Fibroblast of lung (primary cell): ENCODE results near the gene IFI27. TPM values are rescaled to one million over a fixed set of nuclear protein-coding genes. Genes with fewer than 3 reads are reported as not detected.

ENCODE experiments used
- DNase-seq, 2 donors: peaks; one replicate each; pipeline versions ENCODE4 v3.0.0 to v3.0.0-alpha.2; 2010; ENCODE audit warnings: low read depth in 2 of 2
- H2AFZ ChIP-seq: 2 replicates; pipeline ENCODE4 v1.5.1; 2012; ENCODE audit warnings: low read length, control low read depth, inconsistent platforms
- H3K27ac ChIP-seq: 2 replicates; pipeline ENCODE4 v1.5.1; 2011; ENCODE audit warnings: low read length, control low read depth; ENCODE audit not compliant: insufficient read depth
- H3K27me3 ChIP-seq: 2 replicates; pipeline ENCODE4 v1.5.1; 2011; ENCODE audit warnings: mild to moderate bottlenecking, low read length; ENCODE audit not compliant: control insufficient read depth, insufficient read depth
- H3K36me3 ChIP-seq: 2 replicates; pipeline ENCODE4 v1.5.1; 2011; ENCODE audit warnings: low read length; ENCODE audit not compliant: control insufficient read depth, insufficient read depth
- H3K4me1 ChIP-seq: 2 replicates; pipeline ENCODE4 v1.5.1; 2011; ENCODE audit warnings: low read length; ENCODE audit not compliant: control insufficient read depth, insufficient read depth; ENCODE audit errors: extremely low read depth
- H3K4me2 ChIP-seq: 2 replicates; pipeline ENCODE4 v1.5.1; 2011; ENCODE audit warnings: low read length, control low read depth; ENCODE audit not compliant: insufficient read depth; ENCODE audit errors: extremely low read depth
- H3K4me3 ChIP-seq, 4 experiments: fragments of 200-600 bp in 1 of 4; sonication (generic) in 1 of 4; replicated peaks in 1 of 4; 2 replicates each; pipeline ENCODE4 v1.5.1; 2011 to 2016; ENCODE audit warnings: low read length in 4 of 4, low read depth in 3 of 4, mild to moderate bottlenecking in 3 of 4, control low read depth in 2 of 4, inconsistent platforms in 1 of 4, mixed read lengths in 1 of 4; ENCODE audit not compliant: insufficient read depth in 1 of 4; ENCODE audit errors: control extremely low read depth in 1 of 4
- H3K79me2 ChIP-seq: 2 replicates; pipeline ENCODE4 v1.5.1; 2012; ENCODE audit warnings: mild to moderate bottlenecking, low read length, inconsistent platforms; ENCODE audit not compliant: control insufficient read depth, insufficient read depth
- H3K9ac ChIP-seq: 2 replicates; pipeline ENCODE4 v1.5.1; 2011; ENCODE audit warnings: mild to moderate bottlenecking, low read length, control low read depth; ENCODE audit not compliant: insufficient read depth
- H3K9me3 ChIP-seq: 2 replicates; pipeline ENCODE4 v1.5.1; 2012; ENCODE audit warnings: low read depth, low read length; ENCODE audit not compliant: control insufficient read depth, insufficient read depth
- H4K20me1 ChIP-seq: 2 replicates; pipeline ENCODE4 v1.5.1; 2011; ENCODE audit warnings: low read length; ENCODE audit not compliant: control insufficient read depth, insufficient read depth; ENCODE audit errors: extremely low read depth
- EZH2 ChIP-seq: IDR thresholded peaks from 2 replicates; pipeline ENCODE4 v1.5.1; 2012; ENCODE audit warnings: low read length, control low read depth, mild to moderate bottlenecking; ENCODE audit errors: missing control alignments
- polyA plus RNA-seq, 2 donors: library from polyadenylated mRNA; depleted of rRNA in 1 of 2; stranded (reverse) in 1 of 2; unstranded in 1 of 2; fragments of >200 nt; gene quantifications; 2 replicates each; pipeline ENCODE4 v1.2.1, GENCODE V29; 2011 to 2012; ENCODE audit warnings: missing spikeins in 1 of 2
- total RNA-seq: library from RNA; depleted of rRNA; stranded (reverse); fragments of >200 nt; gene quantifications from 2 replicates; pipeline ENCODE4 v1.2.1, GENCODE V29; 2014
- TF ChIP-seq, protein P1 (sequence below), 2 donors: IDR thresholded peaks in 1 of 2; conservative IDR thresholded peaks in 1 of 2; 1 replicate in 1 of 2; 2 replicates in 1 of 2; pipeline ENCODE4 v1.5.1; 2011 to 2012; ENCODE audit warnings: low read length in 2 of 2, control low read depth in 1 of 2, inconsistent platforms in 1 of 2, low read depth in 1 of 2, mild to moderate bottlenecking in 1 of 2

IFI27 gene
- total and polyA plus RNA-seq, 2 donors (not counting 1 experiment from before 2014, with no cell fraction given): 7.9 to 32.2 TPM

DNA sequence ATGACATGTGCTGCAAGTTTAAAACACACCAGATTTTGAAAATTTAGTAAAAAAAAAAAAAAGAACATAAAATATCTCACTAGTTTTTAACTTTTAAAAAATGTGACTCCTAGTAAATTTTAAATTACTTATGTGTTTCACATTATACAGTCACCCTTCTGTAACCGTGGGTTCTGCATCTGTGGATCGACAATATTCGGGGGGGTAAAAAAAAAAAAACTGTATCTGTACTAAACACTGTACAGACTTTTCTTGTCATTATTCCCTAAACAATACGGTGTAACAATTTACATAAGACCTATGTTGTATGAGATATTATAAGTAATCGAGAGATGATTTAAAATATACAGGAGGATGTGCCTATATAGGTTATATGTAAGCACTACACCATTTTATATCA, 32.7 kb upstream of the IFI27 start:
- H3K9ac ChIP-seq: no peak overlapping the region
- H3K79me2 ChIP-seq: peaks cover 82% of the 10 kb centered on the region
- H3K4me2 ChIP-seq: peak overlapping the region; percentile 39
- peak overlapping the region in 2 of 4 experiments; percentile 40 to 98 for H3K4me3 ChIP-seq
- no peaks in the 10 kb centered on the region for H3K27me3 ChIP-seq
- no peaks in the 10 kb centered on the region for H4K20me1 ChIP-seq
- H3K9me3 ChIP-seq: no peaks in the 10 kb centered on the region
- peaks cover 9% of the 10 kb centered on the region for H3K36me3 ChIP-seq
- H2AFZ ChIP-seq: no peak overlapping the region
- no peak for DNase-seq
- TF ChIP-seq EZH2: no peak
- TF ChIP-seq, protein P1, sequence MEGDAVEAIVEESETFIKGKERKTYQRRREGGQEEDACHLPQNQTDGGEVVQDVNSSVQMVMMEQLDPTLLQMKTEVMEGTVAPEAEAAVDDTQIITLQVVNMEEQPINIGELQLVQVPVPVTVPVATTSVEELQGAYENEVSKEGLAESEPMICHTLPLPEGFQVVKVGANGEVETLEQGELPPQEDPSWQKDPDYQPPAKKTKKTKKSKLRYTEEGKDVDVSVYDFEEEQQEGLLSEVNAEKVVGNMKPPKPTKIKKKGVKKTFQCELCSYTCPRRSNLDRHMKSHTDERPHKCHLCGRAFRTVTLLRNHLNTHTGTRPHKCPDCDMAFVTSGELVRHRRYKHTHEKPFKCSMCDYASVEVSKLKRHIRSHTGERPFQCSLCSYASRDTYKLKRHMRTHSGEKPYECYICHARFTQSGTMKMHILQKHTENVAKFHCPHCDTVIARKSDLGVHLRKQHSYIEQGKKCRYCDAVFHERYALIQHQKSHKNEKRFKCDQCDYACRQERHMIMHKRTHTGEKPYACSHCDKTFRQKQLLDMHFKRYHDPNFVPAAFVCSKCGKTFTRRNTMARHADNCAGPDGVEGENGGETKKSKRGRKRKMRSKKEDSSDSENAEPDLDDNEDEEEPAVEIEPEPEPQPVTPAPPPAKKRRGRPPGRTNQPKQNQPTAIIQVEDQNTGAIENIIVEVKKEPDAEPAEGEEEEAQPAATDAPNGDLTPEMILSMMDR (conservative IDR thresholded peaks at IDR 0.05 in 1 of 2, IDR thresholded peaks at IDR 0.05 in 1 of 2; ENCODE audit: low read depth in 1 of 2, low read length in 2 of 2): no peak
- H3K27ac ChIP-seq: no peak overlapping the region
- H3K4me1 ChIP-seq: peaks cover 11% of the 10 kb centered on the region

DNA sequence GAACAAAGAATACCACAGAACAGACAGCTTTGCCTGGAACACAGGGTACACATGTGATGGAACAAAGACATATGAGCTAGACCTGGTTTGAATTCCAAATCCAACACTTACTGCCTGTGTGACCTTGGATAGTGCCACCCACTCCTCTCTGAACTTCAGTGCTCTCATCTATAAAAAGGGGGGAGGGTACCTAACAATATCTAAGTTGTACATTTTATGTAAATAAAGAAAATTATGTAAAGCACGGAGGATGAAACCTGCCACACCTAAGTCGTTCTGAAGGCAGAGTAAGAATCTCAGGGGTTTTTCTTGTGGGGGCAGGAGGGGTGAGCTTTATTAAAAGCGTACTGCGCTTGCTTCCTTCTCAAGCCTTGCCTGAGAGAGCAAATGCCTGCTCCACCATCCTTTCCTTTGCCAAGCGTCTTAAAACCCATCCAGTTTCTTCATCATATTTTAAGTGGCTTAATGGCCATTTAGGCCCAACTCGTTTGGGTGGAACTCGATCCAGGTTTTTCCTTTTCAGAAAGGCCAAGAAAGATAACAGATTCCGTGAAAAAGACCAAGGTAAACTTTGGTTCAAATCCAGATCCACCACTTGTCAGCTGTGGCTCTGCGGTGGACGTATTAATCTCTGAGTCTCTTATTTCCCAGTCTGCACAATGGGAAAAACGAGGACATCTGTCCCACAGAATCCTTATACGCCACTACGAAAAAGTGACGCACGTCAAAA, 30.5 kb upstream of the IFI27 start:
- Histone ChIP-seq H3K4me1 (peaks cover 11% of the 10 kb centered on the region), H3K4me2 (peak overlapping the region; percentile 77), H3K27me3 (no peaks in the 10 kb centered on the region), H4K20me1 (no peaks in the 10 kb centered on the region), H3K9ac (peak overlapping the region; percentile 97), H3K9me3 (no peaks in the 10 kb centered on the region), H3K79me2 (peaks cover 64% of the 10 kb centered on the region), H2AFZ (no peak overlapping the region), H3K36me3 (peaks cover 9% of the 10 kb centered on the region), H3K27ac (peak overlapping the region; percentile 98), H3K4me3 (peak overlapping the region; percentile 86 to 99 (median 98))
- peak; percentile 42 to 53 for DNase-seq
- TF ChIP-seq EZH2: no peak
- TF ChIP-seq, protein P1 (conservative IDR thresholded peaks at IDR 0.05 in 1 of 2, IDR thresholded peaks at IDR 0.05 in 1 of 2; ENCODE audit: low read depth in 1 of 2, low read length in 2 of 2): no peak

DNA sequence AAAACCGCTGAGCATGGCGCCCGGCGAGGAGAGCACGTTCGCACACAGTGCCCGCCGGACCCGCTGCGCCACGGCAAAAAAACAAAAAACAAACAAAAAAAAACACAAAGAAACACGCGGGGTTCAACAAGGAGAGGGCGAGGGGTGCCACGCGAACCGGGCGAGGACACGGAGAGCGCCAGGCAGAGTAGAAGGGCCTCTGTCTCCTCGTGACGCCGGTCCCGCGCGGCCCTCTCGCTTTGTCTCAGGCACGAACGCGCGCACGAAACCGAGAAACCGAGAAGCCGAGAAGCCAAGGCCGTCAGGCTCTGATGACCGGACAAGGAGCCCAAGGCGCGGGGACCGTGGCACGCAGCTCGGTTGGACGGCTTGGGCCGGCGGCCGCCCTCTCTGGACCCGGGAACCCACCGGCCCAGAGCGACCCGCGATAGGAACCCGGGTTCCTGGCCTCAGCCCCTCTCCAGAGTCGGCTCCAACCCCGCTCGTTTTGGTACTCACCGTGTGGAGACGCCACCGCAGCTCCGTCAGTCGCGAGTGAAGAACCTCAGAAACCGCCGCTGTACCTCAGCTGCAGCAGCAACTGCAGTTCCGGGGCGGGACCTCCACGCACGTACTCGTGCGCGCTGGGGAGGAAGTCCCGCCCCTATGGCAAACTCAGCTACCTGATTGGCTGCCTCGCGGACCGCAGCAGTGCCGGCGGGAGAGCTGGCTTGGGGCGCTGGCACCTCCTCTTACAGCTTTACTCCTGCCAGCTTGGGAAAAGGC, 29.7 kb upstream of the IFI27 start, which contains the start of the genes DDX24 and IFI27L1:
Gene DDX24, minus strand, starts transcription at position 582 of the 765 bp plus-strand sequence. CDS start 1,460 bp downstream, outside the sequence.
Gene IFI27L1, plus strand, starts transcription at position 690 of the 765 bp plus-strand sequence. CDS start 15,628 bp downstream, outside the sequence.
- peaks cover 9% of the 10 kb centered on the region for H3K36me3 ChIP-seq
- H3K27me3 ChIP-seq: no peaks in the 10 kb centered on the region
- peak within 1 kb of the TSS; percentile 97 for H3K9ac ChIP-seq
- H3K4me1 ChIP-seq: peaks cover 11% of the 10 kb centered on the region
- peak within 1 kb of the TSS; percentile 86 for H3K4me2 ChIP-seq
- no peaks in the 10 kb centered on the region for H4K20me1 ChIP-seq
- TF ChIP-seq, protein P1 (conservative IDR thresholded peaks at IDR 0.05 in 1 of 2, IDR thresholded peaks at IDR 0.05 in 1 of 2; ENCODE audit: low read depth in 1 of 2, low read length in 2 of 2): no peak
- no peak for TF ChIP-seq EZH2
- H3K27ac ChIP-seq: peak within 1 kb of the TSS; percentile 98
- peak; percentile 92 to 93 for DNase-seq
- peak within 1 kb of the TSS; percentile 94 for H2AFZ ChIP-seq
- peaks cover 57% of the 10 kb centered on the region for H3K79me2 ChIP-seq
- no peaks in the 10 kb centered on the region for H3K9me3 ChIP-seq
- H3K4me3 ChIP-seq: peak within 1 kb of the TSS; percentile 86 to 99 (median 98)
